GM12878 (cell line): ENCODE results near the gene NGDN. TPM values are rescaled to one million over a fixed set of nuclear protein-coding genes. Genes with fewer than 3 reads are reported as not detected.

Source experiments
- ATAC-seq: fragments of 200-7000 bp; cut with Tn5 transposase; 3 replicates; pipeline ENCODE4 v1.9.1; 2020; ENCODE audit warnings: mild to moderate bottlenecking, moderate library complexity
- BruUV-seq: library from RNA; stranded (reverse); fragments of 400-500 nt; replicated peaks from 2 replicates; lab custom pipeline; 2021; lab: Mats Ljungman, UMichigan
- CTCF ChIA-PET: fragments of 300-600 bp; sonication (Branson Sonifier 250); formaldehyde crosslinking; extraction: SDS; loops from one replicate; lab custom pipeline; 2021; ENCODE audit warnings: inconsistent platforms; lab: Yijun Ruan, JAX
- POLR2A ChIA-PET: fragments of 350-600 bp; formaldehyde crosslinking; extraction: SDS; loops from one replicate; lab custom pipeline; 2021; ENCODE audit warnings: inconsistent platforms; lab: Charles Lee
- RAD21 ChIA-PET: fragments of 300-600 bp; sonication (Branson Sonifier 250); formaldehyde crosslinking; loops from one replicate; lab custom pipeline; 2023; ENCODE audit warnings: antibody characterized with exemption; ENCODE audit not compliant: unreplicated experiment; lab: Charles Lee
- SMC1A ChIA-PET: fragments of 300-600 bp; sonication (Branson Sonifier 250); formaldehyde crosslinking; loops from one replicate; lab custom pipeline; 2023; ENCODE audit not compliant: unreplicated experiment, uncharacterized antibody; lab: Charles Lee
- DNase-seq: peaks from one replicate; pipeline ENCODE4 v3.0.0-alpha.2; 2011; ENCODE audit warnings: low read depth, low spot score
- FAIRE-seq: peaks from 3 replicates; lab custom pipeline; 2011; peaks lifted over from hg19 to GRCh38; lab: Jason Lieb, UNC
- H2AFZ ChIP-seq: 2 replicates; pipeline ENCODE4 v1.6.0; 2011; ENCODE audit warnings: low read depth, low read length, control low read depth; ENCODE audit not compliant: control insufficient read depth
- H3K27ac ChIP-seq: 2 replicates; pipeline ENCODE4 v1.5.1; 2011; ENCODE audit warnings: control low read depth; ENCODE audit not compliant: control insufficient read depth, insufficient read depth
- H3K27me3 ChIP-seq, 2 experiments: replicated peaks in 1 of 2; 2 replicates each; pipeline versions ENCODE4 v1.6.0 to v1.6.1; 2011; ENCODE audit warnings: low read length in 1 of 2; ENCODE audit not compliant: control insufficient read depth in 2 of 2, insufficient read depth in 2 of 2
- H3K36me3 ChIP-seq, 2 experiments: 2 replicates each; pipeline ENCODE4 v1.5.1; 2011; ENCODE audit warnings: low read length in 1 of 2; ENCODE audit not compliant: control insufficient read depth in 2 of 2, insufficient read depth in 2 of 2
- H3K4me1 ChIP-seq: 2 replicates; pipeline ENCODE4 v1.6.1; 2011; ENCODE audit warnings: mild to moderate bottlenecking, low read length, moderate library complexity, mixed read lengths; ENCODE audit not compliant: control insufficient read depth, insufficient read depth
- H3K4me2 ChIP-seq: 2 replicates; pipeline ENCODE4 v1.6.0; 2011; ENCODE audit warnings: control low read depth; ENCODE audit not compliant: control insufficient read depth, insufficient read depth
- H3K4me3 ChIP-seq: fragments of 200-600 bp; sonication (generic); 2 replicates; pipeline ENCODE4 v1.5.1; 2016
- H3K79me2 ChIP-seq: 2 replicates; pipeline ENCODE4 v1.6.0; 2011; ENCODE audit warnings: low read length; ENCODE audit not compliant: control insufficient read depth, insufficient read depth
- H3K9ac ChIP-seq: 2 replicates; pipeline ENCODE4 v1.8.0; 2011; ENCODE audit warnings: low read length, control low read depth, mixed read lengths; ENCODE audit not compliant: control insufficient read depth, insufficient read depth
- H3K9me3 ChIP-seq: replicated peaks from 3 replicates; pipeline ENCODE4 v1.5.1; 2011; ENCODE audit warnings: mild to moderate bottlenecking, low read length; ENCODE audit not compliant: control insufficient read depth, insufficient read depth
- H4K20me1 ChIP-seq: 2 replicates; pipeline ENCODE4 v1.6.0; 2011; ENCODE audit not compliant: control insufficient read depth, insufficient read depth
- CHD4 ChIP-seq: fragments of 200-600 bp; sonication (generic); IDR thresholded peaks from 2 replicates; pipeline ENCODE4 v1.6.1; 2016; ENCODE audit warnings: mild to moderate bottlenecking
- IRF5 ChIP-seq: fragments of 450-650 bp; IDR thresholded peaks from 2 replicates; pipeline ENCODE4 v1.6.1; 2017; ENCODE audit warnings: borderline replicate concordance
- LARP7 ChIP-seq: fragments of 450-650 bp; IDR thresholded peaks from 2 replicates; pipeline ENCODE4 v1.6.1; 2017; ENCODE audit warnings: mild to moderate bottlenecking
- NFYB ChIP-seq: IDR thresholded peaks from 2 replicates; pipeline ENCODE4 v1.6.1; 2011; ENCODE audit warnings: low read depth, mild to moderate bottlenecking, low read length, improper control_type of control experiment, moderate library complexity; ENCODE audit not compliant: insufficient read depth
- SUZ12 ChIP-seq: fragments of 200-600 bp; sonication (generic); IDR thresholded peaks from one replicate; pipeline ENCODE4 v1.6.1; 2018; ENCODE audit warnings: antibody characterized with exemption, mild to moderate bottlenecking; ENCODE audit not compliant: unreplicated experiment
- TBL1XR1 ChIP-seq: IDR thresholded peaks from 2 replicates; pipeline ENCODE4 v1.6.1; 2012; ENCODE audit warnings: low read depth, low read length, improper control_type of control experiment
- TCF7 ChIP-seq: IDR thresholded peaks from 2 replicates; pipeline ENCODE4 v1.6.1; 2014; ENCODE audit warnings: antibody characterized with exemption, borderline replicate concordance
- YBX1 ChIP-seq: fragments of 450-650 bp; IDR thresholded peaks from 2 replicates; pipeline ENCODE4 v1.6.1; 2016; ENCODE audit warnings: antibody characterized with exemption
- ZBED1 ChIP-seq: IDR thresholded peaks from 2 replicates; pipeline ENCODE4 v1.6.1; 2016; ENCODE audit warnings: borderline replicate concordance
- ZNF207 ChIP-seq: fragments of 450-650 bp; IDR thresholded peaks from 2 replicates; pipeline ENCODE4 v1.6.1; 2014; ENCODE audit warnings: antibody characterized with exemption, mild to moderate bottlenecking, borderline replicate concordance
- ZNF687 ChIP-seq: fragments of 450-650 bp; IDR thresholded peaks from 2 replicates; pipeline ENCODE4 v1.6.1; 2017; ENCODE audit warnings: mild to moderate bottlenecking, moderate library complexity
- WGBS: methylation state at CpG from one replicate; pipeline ENCODE4 v1.1.6; 2016; ENCODE audit warnings: low lambda C conversion rate; ENCODE audit not compliant: insufficient replicate concordance, insufficient coverage; ENCODE audit errors: missing lambda C conversion rate; 5-methylcytosine and 5-hydroxymethylcytosine counted together
- in situ Hi-C: fragments of 300-500 bp; cut with MboI; formaldehyde crosslinking; loops from 9 replicates; pipeline ENCODE4 v1.14.3; 2018; ENCODE audit warnings: mixed read lengths
- intact Hi-C: fragments of 100-400 bp; cut with micrococcal nuclease; formaldehyde crosslinking; loops from one replicate; pipeline ENCODE4 v1.14.2; 2022; ENCODE audit not compliant: unreplicated experiment
- polyA plus RNA-seq, 11 experiments: library from polyadenylated mRNA; depleted of rRNA in 4 of 11; unstranded in 6 of 11; stranded (reverse) in 5 of 11; fragments of >200 nt; fragmentation: Nextera tagmentation in 4 of 11; fragmentation: Illumina TruSeq in 1 of 11; extraction: Ambion mirVana in 4 of 11; extraction: Trizol in 1 of 11; gene quantifications; 1 replicate in 1 of 11; 2 replicates in 10 of 11; pipeline versions ENCODE4 v1.2.1 to v1.2.3, GENCODE V29; 2011 to 2016; ENCODE audit warnings: inconsistent platforms in 2 of 11, missing spikeins in 2 of 11, low read depth in 1 of 11
- total RNA-seq, 4 experiments: library from RNA; depleted of rRNA in 3 of 4; stranded (reverse); fragments of >200 nt in 3 of 4; fragmentation: Illumina TruSeq in 1 of 4; extraction: Trizol in 1 of 4; gene quantifications; 2 replicates each; pipeline versions ENCODE4 v1.2.1 to v1.2.3, GENCODE V29; 2013 to 2021
- TF ChIP-seq, protein P1 (sequence below): fragments of 450-650 bp; IDR thresholded peaks from 2 replicates; pipeline ENCODE4 v1.6.1; 2017; ENCODE audit warnings: mild to moderate bottlenecking, moderate library complexity
- TF ChIP-seq, protein P2 (sequence below): fragments of 450-650 bp; IDR thresholded peaks from 2 replicates; pipeline ENCODE4 v1.6.1; 2014; ENCODE audit warnings: mild to moderate bottlenecking

The NGDN gene
- total and polyA plus RNA-seq, 10 of the 15 experiments (the other 5 are each of a cell fraction or from before 2014, with no cell fraction given) = 40.4 to 163 (median 71.4) TPM

- intact Hi-C loops = loop anchor here (1.0 kb wide), 1 partner anchor 16 kb away; no protein-coding TSS in a partner anchor
- Histone ChIP-seq H3K4me3 (no peak overlapping the region), H3K4me1 (no peaks in the 10 kb centered on the region), H4K20me1 (no peaks in the 10 kb centered on the region), H3K9ac (no peak overlapping the region)
- no peak for DNase-seq
- SMC1A ChIA-PET = interaction anchor here (0.5 to 1.5 kb wide), 4 partner anchors 10 to 1634 kb away, joined by 3 to 4 read pairs (median 3); no protein-coding TSS in a partner anchor
- TF ChIP-seq TBL1XR1 (no peak), NFYB (no peak), IRF5 (no peak), TCF7 (no peak), ZNF207 (no peak), SUZ12 (no peak), LARP7 (no peak), ZBED1 (no peak), CHD4 (no peak), ZNF687 (no peak), YBX1 (no peak)
- TF ChIP-seq, protein P1, sequence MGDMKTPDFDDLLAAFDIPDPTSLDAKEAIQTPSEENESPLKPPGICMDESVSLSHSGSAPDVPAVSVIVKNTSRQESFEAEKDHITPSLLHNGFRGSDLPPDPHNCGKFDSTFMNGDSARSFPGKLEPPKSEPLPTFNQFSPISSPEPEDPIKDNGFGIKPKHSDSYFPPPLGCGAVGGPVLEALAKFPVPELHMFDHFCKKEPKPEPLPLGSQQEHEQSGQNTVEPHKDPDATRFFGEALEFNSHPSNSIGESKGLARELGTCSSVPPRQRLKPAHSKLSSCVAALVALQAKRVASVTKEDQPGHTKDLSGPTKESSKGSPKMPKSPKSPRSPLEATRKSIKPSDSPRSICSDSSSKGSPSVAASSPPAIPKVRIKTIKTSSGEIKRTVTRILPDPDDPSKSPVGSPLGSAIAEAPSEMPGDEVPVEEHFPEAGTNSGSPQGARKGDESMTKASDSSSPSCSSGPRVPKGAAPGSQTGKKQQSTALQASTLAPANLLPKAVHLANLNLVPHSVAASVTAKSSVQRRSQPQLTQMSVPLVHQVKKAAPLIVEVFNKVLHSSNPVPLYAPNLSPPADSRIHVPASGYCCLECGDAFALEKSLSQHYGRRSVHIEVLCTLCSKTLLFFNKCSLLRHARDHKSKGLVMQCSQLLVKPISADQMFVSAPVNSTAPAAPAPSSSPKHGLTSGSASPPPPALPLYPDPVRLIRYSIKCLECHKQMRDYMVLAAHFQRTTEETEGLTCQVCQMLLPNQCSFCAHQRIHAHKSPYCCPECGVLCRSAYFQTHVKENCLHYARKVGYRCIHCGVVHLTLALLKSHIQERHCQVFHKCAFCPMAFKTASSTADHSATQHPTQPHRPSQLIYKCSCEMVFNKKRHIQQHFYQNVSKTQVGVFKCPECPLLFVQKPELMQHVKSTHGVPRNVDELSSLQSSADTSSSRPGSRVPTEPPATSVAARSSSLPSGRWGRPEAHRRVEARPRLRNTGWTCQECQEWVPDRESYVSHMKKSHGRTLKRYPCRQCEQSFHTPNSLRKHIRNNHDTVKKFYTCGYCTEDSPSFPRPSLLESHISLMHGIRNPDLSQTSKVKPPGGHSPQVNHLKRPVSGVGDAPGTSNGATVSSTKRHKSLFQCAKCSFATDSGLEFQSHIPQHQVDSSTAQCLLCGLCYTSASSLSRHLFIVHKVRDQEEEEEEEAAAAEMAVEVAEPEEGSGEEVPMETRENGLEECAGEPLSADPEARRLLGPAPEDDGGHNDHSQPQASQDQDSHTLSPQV = no peak
- TF ChIP-seq, protein P2, sequence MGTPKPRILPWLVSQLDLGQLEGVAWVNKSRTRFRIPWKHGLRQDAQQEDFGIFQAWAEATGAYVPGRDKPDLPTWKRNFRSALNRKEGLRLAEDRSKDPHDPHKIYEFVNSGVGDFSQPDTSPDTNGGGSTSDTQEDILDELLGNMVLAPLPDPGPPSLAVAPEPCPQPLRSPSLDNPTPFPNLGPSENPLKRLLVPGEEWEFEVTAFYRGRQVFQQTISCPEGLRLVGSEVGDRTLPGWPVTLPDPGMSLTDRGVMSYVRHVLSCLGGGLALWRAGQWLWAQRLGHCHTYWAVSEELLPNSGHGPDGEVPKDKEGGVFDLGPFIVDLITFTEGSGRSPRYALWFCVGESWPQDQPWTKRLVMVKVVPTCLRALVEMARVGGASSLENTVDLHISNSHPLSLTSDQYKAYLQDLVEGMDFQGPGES = no peak
- TF ChIP-seq, all 136 proteins: peak for 0
- FAIRE-seq = no peak
- RAD21 ChIA-PET = interaction anchor here (0.6 kb wide), 1 partner anchor 21 kb away, joined by 3 read pairs; no protein-coding TSS in a partner anchor
- in situ Hi-C loops = no loop called here
- BruUV-seq = no TSS peak
- H3K79me2 ChIP-seq = no peaks in the 10 kb centered on the region
- POLR2A ChIA-PET = no interaction called here
- ATAC-seq = no peak
- CTCF ChIA-PET = interaction anchor here (0.7 to 1.0 kb wide), 3 partner anchors 21 to 43 kb away, joined by 3 to 5 read pairs (median 3); no protein-coding TSS in a partner anchor
- WGBS = 76% methylated on average over 6 of the region's 6 CpGs
- H3K9me3 ChIP-seq = no peaks in the 10 kb centered on the region
- H3K27ac ChIP-seq = no peak overlapping the region
- no peaks in the 10 kb centered on the region for H3K27me3 ChIP-seq
- H3K36me3 ChIP-seq = no peaks in the 10 kb centered on the region
- no peak overlapping the region for H3K4me2 ChIP-seq
- H2AFZ ChIP-seq = no peak overlapping the region
Observed at GRCh38 chr14:23517650-23518326, 48.3 kb downstream of the NGDN start.
